CD4-positive, alpha-beta T cell treated with Interleukin-4 for 1 hour (primary cell): ENCODE data around the gene CLEC2L.

Experiments
- DNase-seq, 2 donors: peaks; one replicate each; pipeline ENCODE4 v3.0.0-alpha.2; 2020 to 2022

Gene CLEC2L

DNA sequence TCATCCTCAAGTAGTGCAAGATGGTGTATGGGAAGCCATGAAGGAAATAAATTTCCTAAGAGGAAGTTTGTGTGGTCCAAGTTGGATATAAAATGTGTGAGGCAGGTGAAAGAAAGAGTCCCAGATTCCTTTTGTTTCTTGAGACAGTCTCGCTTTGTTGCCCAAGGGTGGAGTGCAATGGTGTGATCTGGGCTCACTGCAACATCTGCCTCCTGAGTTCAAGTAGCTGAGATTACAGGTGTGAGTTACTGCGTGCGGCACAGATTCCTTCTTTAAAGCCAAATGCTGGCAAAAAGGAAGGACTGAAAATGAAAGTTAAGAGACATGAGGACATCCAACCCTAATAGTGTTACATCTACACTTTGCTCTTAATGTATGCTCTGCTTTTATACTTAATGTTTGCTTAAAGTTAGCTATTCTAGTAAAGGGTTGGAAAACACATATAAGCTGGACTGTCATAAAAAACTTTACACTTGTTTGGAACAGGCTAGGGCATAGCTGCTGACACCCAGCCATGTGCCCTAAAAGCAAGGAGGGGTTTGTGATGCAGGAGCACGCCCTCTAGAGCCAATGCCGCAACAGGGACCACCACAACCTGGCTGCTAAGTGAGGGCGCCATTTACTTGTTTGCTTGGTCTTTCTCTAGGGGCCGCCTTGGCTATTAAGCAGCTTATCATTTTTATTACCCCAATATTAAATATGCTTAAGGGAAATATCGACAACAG lies 34.5 kb downstream of the CLEC2L start:
- no peak for DNase-seq

DNA sequence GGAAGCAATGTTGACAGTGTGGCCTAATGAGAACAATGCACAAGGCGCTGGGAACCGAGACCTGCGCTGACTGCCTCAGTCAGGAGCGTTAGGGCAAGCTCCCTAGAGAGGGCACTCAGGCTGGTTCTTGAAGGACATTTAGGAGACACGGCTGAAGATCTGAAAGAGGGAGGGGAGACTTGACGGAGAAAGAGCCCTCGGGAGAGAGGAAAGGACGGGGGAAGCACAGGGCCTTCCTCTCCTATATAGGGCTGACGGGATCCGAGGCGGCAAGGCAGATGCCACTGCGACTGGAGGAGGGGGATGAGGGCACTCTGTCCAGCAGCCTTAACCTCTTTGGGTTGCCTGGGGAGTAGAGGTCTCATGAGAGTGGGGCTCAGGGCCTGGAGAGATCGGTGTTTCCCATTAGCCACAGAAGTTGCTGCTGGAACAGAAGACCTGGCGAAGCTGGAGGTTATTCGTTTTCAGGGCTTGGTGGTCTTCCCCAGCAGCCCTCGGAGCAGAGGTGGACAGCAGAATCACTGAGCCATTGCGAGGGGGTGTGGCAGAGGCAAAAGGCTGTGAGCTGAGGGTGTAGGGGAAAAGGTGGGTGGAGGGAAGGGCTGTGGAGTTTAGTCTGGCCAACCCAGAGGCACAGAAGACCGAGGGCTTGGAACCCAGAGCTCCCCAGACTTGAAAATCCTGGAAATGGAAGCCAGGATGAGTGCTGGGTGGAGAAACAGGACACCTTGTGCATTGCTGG lies 36.0 kb downstream of the CLEC2L start:
- DNase-seq = no peak

DNA sequence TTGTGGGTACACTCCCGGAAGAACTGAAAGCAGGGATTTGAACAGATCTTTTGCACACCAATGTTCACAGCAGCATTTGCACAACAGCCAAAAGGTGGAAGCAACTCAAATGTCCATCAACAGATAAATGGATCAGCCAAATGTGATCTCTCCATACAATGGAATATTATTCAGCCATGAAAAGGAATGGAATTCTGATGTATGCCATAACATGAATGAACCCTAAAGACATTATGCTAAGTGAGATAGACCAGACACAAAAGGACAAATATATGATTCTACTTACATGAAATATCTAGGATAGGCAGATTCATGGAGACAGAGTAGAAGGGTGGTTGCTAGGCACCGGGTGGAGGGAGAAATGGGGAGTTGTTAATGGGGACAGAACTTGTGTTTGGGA lies 36.7 kb downstream of the CLEC2L start:
- DNase-seq = no peak

DNA sequence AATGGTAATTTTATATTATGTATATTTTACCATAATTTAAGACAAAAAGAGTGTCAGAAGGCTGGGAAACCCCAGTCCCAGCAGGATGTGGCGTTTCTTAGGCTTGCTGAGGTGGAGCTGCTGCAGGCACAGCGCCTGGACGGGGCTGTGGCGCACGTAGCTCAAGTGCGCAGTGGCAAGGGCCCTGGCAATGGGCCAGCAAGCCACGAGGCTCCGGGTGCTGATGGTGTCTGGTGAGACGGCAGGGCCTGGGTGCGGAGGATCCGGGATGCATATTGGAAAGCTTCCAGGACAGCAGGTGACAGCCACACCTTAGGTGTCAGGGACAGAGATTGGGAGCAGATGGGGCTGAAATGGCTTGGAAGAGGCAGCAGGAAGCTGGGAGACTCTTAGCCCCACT lies 37.2 kb downstream of the CLEC2L start:
- no peak for DNase-seq

DNA sequence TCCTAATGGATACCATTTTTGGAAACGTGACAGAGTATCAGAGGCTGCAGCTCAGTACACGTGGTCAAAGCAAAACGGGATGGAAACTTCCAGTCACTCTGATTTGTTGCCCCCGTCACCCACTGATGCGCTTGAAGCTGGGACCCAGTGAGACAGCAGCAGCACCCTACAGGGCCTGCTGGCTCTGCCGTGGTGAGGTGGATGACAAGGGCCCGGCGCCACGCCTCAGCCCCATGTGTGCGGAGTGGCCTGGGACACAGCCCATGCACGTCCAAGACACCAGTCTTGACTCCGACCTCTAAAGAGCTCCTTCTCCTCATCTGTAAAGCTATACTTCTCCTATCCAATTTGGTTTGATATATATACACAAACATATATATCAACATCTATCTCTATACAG lies 39.0 kb downstream of the CLEC2L start:
- no peak for DNase-seq

DNA sequence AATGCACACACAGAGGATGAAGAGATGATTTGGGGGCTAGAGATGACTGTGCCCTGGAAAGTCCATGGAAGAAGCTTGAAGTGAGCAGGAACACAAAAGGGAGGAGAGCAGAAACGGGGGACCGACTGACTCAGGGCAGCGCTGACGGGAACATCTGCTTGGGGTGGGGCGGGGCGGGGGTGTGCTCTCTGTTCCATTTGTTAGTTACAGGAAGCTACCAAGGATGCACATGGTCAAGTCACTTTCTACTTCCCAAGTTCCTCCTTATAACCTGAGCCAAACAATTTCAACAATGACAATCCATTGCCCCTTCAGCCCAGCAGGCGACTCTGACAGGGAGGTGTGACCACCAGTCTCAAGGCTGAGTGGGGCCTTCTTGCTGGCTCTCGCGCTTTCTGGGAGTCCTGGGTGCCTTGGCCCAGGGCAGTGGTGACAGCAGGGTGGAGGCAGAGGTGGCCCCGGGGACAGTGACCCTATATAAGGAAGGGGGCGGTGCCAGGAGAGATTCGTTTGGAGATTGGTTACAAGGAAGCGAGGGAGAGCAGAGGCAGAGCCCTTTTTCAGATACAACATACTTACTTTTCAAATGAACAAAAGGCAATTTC lies 39.6 kb downstream of the CLEC2L start:
- no peak for DNase-seq

- no peak for DNase-seq
These were observed 40.4 kb downstream of the CLEC2L start for GRCh38 chr7:139563856-139564255.

DNA sequence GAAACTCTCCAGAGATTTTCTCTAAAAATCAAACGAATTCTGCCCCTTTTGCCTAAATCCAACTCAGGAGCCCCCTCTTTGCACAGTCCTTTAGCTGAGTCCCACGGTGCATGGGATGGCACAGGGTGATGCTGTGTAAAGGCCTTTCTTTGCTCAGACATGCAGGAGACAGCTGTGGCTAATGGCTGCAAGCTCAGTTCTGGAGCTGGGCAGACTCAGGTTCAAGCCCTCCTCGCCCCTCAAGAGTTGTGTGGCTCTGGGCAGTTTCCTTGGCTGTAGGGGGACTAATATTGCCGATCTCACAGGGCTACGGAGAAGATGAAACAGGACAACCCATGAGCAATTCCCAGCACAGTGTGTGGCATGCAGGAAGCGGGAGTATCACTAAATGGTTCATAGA lies 42.6 kb downstream of the CLEC2L start:
- DNase-seq = no peak

- no peak for DNase-seq
These were observed 43.5 kb downstream of the CLEC2L start for GRCh38 chr7:139566736-139567646.

GRCh38 chr7:139567647-139568345 lies 44.3 kb downstream of the CLEC2L start:
- no peak for DNase-seq

DNA sequence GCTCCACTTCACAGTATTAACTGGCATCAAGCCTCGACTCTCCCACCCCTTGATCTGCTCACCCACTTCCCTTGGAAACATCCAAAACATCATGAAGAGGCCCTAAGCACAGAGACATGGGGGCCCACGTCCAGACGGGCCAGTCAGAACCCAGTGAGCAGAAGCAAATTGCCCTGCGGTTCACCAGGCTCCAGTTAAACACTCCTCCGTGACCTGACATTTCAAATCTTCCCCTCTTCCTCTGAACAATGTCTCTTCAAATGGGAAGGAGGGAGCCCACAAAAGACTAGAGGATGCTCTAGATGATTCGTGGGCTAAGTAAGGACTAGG lies 44.8 kb downstream of the CLEC2L start:
- DNase-seq = no peak

DNA sequence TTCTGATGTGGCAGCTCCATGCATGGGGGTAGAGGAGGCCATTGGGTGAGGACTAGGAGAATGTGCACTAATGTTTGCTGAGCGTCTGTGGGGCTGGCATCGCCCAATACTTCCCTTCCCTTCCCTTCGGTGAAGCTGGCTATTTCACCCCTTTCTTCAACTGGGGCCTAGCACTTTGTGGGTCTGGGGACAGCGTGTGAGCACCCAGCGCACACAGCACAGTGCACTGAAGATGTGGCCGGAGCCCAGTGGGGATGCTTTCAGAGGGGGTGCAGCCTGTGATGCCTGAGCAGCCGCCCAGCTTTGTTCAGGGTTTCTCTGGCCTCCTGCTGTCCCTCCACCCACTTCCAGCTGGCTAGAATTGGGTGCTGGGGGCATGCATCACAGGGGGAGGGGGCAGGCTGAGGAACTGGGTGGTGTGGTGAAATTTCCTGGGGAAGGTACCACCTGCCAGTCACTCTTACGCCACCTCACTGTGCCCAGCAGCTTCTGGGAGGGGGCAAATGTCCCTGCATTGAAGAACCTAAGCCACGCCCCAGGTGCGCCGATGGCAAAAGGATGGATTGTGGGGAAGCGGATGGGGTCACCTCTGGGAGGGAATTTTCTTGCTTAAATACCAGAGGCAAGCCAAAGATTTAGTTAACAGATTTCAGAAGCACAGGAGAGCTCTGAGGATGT lies 45.5 kb downstream of the CLEC2L start:
- no peak for DNase-seq

DNA sequence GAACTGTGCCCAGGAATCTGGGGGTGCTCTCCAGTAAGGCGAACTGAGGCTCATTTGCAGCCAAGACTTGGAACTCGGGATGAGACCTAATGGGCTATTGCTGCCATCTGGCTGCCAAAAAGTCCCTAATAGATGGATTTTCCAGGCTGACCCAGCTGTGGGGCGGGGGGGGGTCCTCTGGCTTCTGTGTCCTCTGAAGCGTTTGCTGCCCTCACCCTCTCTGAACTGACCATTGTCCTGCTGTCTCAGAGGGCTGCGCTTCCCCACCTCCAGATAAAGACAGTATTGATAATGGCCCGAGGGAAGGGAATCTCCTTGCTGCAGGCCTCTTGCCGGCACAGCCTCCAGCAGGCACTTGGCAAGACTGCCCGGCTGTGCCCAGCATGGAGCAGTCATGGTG lies 46.6 kb downstream of the CLEC2L start:
- no peak for DNase-seq

DNA sequence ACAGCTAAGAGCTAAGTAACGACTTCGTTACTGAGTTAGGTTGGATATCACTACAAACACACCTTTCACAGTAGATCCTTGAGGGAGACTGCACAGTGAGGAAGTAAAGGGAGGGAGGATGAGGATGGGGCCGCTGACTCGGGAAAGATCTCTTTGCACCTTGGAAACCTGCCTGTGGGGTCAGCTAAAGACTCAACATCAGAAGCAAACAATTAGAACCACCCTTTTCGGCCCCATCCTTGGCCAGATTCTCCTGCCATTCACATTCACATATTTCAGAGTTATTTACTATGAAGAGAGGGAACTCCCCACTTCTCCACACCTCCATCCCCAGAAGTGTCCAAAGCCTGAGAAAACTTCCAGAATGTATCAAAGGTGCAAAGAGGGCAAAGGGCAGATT lies 47.1 kb downstream of the CLEC2L start:
- DNase-seq = no peak

DNA sequence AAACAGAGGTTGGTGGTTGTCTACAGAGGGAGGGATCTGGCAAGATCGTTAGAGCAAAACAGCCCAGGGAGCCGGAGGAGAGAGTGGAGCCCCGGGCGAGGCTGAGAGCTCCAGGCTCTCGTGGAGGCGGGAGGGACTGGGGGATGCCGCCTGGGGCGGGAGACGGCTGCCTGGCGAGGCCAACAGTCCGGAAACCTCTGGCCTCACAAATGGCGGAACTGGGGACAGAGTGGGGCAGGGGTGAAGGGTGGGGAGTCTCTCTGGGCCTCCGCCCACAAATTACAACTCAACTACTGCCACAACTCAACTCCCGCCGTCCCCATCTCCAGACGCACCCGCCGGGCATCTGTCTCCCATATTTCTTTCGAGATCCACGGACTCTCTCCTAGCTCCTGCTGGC lies 47.7 kb downstream of the CLEC2L start:
- DNase-seq = no peak

DNA sequence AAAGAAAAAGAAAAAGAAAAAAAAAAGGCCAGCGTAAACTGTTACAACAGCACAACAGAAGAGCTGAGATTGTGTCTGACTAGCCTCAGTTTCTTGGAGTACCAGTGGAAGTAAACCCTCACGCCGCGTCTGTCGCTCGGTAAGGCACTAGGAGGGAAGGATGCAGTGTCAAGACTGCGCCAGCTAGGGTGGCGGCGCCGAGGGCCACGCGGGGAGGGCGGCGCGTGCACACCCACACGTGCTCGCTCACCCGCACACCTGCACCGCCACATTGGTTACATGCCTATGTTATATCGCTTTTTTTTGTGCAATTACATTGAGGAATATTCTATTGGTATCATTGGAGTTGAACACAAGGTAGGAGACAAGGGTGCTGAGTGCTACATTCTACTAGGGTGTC lies 48.2 kb downstream of the CLEC2L start:
- no peak for DNase-seq

DNA sequence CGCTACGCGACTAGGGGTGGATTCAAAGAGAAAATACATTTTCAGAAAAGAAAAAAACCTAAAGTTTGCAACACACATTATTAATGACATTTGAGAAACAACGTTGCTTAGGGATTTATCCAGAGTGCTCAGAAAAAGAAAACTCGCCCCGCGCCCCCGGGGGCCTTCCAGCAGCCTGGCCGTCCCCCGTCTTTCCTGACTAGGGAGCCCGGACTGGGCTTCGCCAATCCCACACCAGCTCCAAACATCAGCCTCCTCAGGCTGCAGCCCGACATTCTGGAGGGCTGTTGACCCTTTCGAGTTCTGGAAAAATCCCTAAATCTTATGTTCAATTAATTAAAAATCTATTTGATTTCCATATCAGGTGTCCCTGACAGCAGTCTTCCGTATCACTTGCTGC lies 48.6 kb downstream of the CLEC2L start:
- DNase-seq = no peak

GRCh38 chr7:139572704-139573385 lies 49.4 kb downstream of the CLEC2L start:
- no peak for DNase-seq

GRCh38 chr7:139573871-139574270 lies 50.4 kb downstream of the CLEC2L start:
- no peak for DNase-seq

- no peak for DNase-seq
These were observed 51.3 kb downstream of the CLEC2L start for GRCh38 chr7:139574618-139575337.

DNA sequence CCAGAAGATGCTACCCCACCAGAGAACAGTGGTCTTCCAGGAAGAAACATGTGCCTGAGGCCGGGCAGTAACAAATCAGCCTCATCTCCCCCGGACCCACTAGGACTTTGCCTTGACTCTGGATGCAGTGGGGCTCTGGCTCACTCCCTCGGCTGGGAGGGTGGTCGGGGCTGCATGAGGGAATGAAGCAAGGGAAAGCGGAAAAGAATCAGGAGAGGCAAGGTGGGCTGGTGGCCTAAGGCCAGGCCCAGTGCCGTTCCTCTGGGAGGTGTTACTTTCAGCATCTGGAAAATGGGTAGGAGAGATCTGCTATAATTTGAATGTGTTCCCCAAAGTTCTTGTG lies 51.8 kb downstream of the CLEC2L start:
- no peak for DNase-seq
